Astrocyte (in vitro differentiated cells and primary cell): ENCODE results near the gene B3GALNT1. TPM values are rescaled to one million over a fixed set of nuclear protein-coding genes. Genes with fewer than 3 reads are reported as not detected.

ENCODE experiments used
- DNase-seq: peaks from one replicate; pipeline ENCODE4 v3.0.0-alpha.2; 2010; ENCODE audit warnings: low read depth
- FAIRE-seq: peaks from 2 replicates; lab custom pipeline; 2011; peaks lifted over from hg19 to GRCh38; lab: Jason Lieb, UNC
- H2AFZ ChIP-seq: 2 replicates; pipeline ENCODE4 v1.6.0; 2012; ENCODE audit warnings: low read depth, low read length, inconsistent platforms
- H3K27ac ChIP-seq: 2 replicates; pipeline ENCODE4 v1.5.1; 2011; ENCODE audit warnings: low read depth, low read length, inconsistent platforms
- H3K27me3 ChIP-seq: 2 replicates; pipeline ENCODE4 v1.6.0; 2011; ENCODE audit warnings: low read length, inconsistent platforms; ENCODE audit not compliant: insufficient read depth
- H3K36me3 ChIP-seq: 2 replicates; pipeline ENCODE4 v1.5.1; 2011; ENCODE audit warnings: low read length, inconsistent platforms; ENCODE audit not compliant: insufficient read depth
- H3K4me1 ChIP-seq: 2 replicates; pipeline ENCODE4 v1.5.1; 2011; ENCODE audit warnings: low read length, inconsistent platforms; ENCODE audit not compliant: insufficient read depth
- H3K4me2 ChIP-seq: 2 replicates; pipeline ENCODE4 v1.6.0; 2012; ENCODE audit warnings: low read length, inconsistent platforms
- H3K4me3 ChIP-seq: 2 replicates; pipeline ENCODE4 v1.5.1; 2011; ENCODE audit warnings: low read depth, mild to moderate bottlenecking, low read length, inconsistent platforms; ENCODE audit not compliant: insufficient read depth
- H3K79me2 ChIP-seq: 2 replicates; pipeline ENCODE4 v1.6.0; 2012; ENCODE audit warnings: mild to moderate bottlenecking, low read length, inconsistent platforms; ENCODE audit not compliant: insufficient read depth
- H3K9ac ChIP-seq: 2 replicates; pipeline ENCODE4 v1.6.0; 2012; ENCODE audit warnings: mild to moderate bottlenecking, low read length, inconsistent platforms
- H3K9me3 ChIP-seq: 2 replicates; pipeline ENCODE4 v1.5.1; 2012; ENCODE audit warnings: low read depth, mild to moderate bottlenecking, low read length, inconsistent platforms; ENCODE audit not compliant: insufficient read depth
- H4K20me1 ChIP-seq: 2 replicates; pipeline ENCODE4 v1.6.0; 2012; ENCODE audit warnings: low read length, inconsistent platforms; ENCODE audit not compliant: insufficient read depth
- H3K27ac Mint-ChIP-seq: one replicate; pipeline ENCODE4 v1.8.0; 2021; ENCODE audit warnings: mild to moderate bottlenecking, mixed read lengths; ENCODE audit not compliant: unreplicated experiment
- H3K27me3 Mint-ChIP-seq: one replicate; pipeline ENCODE4 v1.8.0; 2021; ENCODE audit warnings: low read depth, mixed read lengths; ENCODE audit not compliant: unreplicated experiment
- H3K36me3 Mint-ChIP-seq: one replicate; pipeline ENCODE4 v1.8.0; 2021; ENCODE audit warnings: low read depth, mixed read lengths; ENCODE audit not compliant: unreplicated experiment
- H3K4me1 Mint-ChIP-seq: one replicate; pipeline ENCODE4 v1.8.0; 2021; ENCODE audit warnings: low read depth, mixed read lengths; ENCODE audit not compliant: unreplicated experiment
- H3K4me3 Mint-ChIP-seq: one replicate; pipeline ENCODE4 v1.8.0; 2021; ENCODE audit warnings: mild to moderate bottlenecking, moderate library complexity, mixed read lengths; ENCODE audit not compliant: unreplicated experiment
- H3K9me3 Mint-ChIP-seq: one replicate; pipeline ENCODE4 v1.8.0; 2021; ENCODE audit warnings: mild to moderate bottlenecking, mixed read lengths; ENCODE audit not compliant: unreplicated experiment
- EZH2 ChIP-seq: IDR thresholded peaks from 2 replicates; pipeline ENCODE4 v1.6.1; 2012; ENCODE audit warnings: mild to moderate bottlenecking, low read length, inconsistent platforms; ENCODE audit not compliant: insufficient read depth
- total RNA-seq: library from RNA; stranded (reverse); gene quantifications from 2 replicates; pipeline ENCODE4 v1.2.1, GENCODE V29; 2021
- TF ChIP-seq, protein P1 (sequence below): IDR thresholded peaks from 2 replicates; pipeline ENCODE4 v1.5.1; 2011; ENCODE audit warnings: low read depth, mild to moderate bottlenecking, inconsistent platforms, low read length, moderate library complexity; ENCODE audit not compliant: insufficient read depth

The B3GALNT1 gene
- total RNA-seq, 1 donor from 2014 or later: 12.8 TPM

DNA sequence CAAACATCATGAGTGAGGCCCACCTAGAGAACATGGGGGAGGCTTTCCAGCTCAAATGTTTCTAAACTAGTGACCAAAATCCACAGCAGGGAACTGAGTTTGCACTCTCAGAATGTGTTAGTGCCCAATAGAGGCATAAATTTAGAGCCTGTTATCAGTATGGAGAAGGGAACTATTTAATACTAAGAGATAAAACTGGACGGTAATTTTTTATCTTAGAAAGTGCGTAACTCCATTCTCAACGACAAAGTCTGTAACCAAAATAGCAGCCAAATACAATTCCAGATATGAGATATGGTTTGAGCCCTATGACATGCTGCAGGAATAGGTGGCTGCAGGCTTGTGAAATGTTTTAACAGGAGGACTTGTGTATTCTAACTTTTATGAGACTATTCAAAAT is 3.5 kb downstream of the B3GALNT1 start:
- Histone ChIP-seq H4K20me1 (no peaks in the 10 kb centered on the region), H3K4me2 (no peak overlapping the region), H3K4me3 (no peak overlapping the region), H3K4me1 (peaks cover 4% of the 10 kb centered on the region), H3K36me3 (no peaks in the 10 kb centered on the region), H3K9me3 (no peaks in the 10 kb centered on the region), H2AFZ (no peak overlapping the region), H3K27ac (no peak overlapping the region), H3K9ac (no peak overlapping the region), H3K27me3 (no peaks in the 10 kb centered on the region), H3K79me2 (no peaks in the 10 kb centered on the region)
- H3K4me1 Mint-ChIP-seq: no peaks in the 10 kb centered on the region
- no peak overlapping the region for H3K27ac Mint-ChIP-seq
- H3K4me3 Mint-ChIP-seq: no peak overlapping the region
- H3K9me3 Mint-ChIP-seq: peaks cover 3% of the 10 kb centered on the region
- H3K27me3 Mint-ChIP-seq: peaks cover 16% of the 10 kb centered on the region
- peaks cover 2% of the 10 kb centered on the region for H3K36me3 Mint-ChIP-seq
- FAIRE-seq (no peak), DNase-seq (no peak)
- no peak for TF ChIP-seq EZH2
- TF ChIP-seq, protein P1, sequence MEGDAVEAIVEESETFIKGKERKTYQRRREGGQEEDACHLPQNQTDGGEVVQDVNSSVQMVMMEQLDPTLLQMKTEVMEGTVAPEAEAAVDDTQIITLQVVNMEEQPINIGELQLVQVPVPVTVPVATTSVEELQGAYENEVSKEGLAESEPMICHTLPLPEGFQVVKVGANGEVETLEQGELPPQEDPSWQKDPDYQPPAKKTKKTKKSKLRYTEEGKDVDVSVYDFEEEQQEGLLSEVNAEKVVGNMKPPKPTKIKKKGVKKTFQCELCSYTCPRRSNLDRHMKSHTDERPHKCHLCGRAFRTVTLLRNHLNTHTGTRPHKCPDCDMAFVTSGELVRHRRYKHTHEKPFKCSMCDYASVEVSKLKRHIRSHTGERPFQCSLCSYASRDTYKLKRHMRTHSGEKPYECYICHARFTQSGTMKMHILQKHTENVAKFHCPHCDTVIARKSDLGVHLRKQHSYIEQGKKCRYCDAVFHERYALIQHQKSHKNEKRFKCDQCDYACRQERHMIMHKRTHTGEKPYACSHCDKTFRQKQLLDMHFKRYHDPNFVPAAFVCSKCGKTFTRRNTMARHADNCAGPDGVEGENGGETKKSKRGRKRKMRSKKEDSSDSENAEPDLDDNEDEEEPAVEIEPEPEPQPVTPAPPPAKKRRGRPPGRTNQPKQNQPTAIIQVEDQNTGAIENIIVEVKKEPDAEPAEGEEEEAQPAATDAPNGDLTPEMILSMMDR: no peak

DNA sequence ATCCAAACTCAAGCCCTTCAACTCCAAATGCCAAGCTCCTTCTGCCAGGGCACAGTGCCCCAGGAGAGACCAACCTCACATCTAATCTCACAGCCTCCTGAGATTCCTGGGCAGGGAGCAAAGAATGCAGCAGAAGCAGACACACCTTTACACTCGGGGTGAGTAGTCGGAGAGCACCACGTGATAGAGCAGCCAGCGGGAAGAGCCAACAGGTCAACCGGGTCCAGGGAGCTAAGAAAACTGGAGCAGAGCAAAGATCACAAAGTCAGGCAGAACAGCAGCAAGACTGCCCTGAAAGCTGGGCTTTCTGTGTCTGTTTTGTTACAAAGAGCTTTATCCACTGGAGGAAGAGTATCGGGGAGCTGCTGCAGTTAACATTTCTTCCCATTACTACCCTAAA is 4.2 kb downstream of the B3GALNT1 start:
- no peaks in the 10 kb centered on the region for H3K27me3 ChIP-seq
- H3K9ac ChIP-seq: no peak overlapping the region
- Mint-ChIP-seq H3K9me3 (peaks cover 3% of the 10 kb centered on the region), H3K4me1 (no peaks in the 10 kb centered on the region), H3K4me3 (no peak overlapping the region), H3K27ac (no peak overlapping the region), H3K36me3 (peaks cover 2% of the 10 kb centered on the region), H3K27me3 (peaks cover 16% of the 10 kb centered on the region)
- DNase-seq (no peak), FAIRE-seq (no peak)
- no peak overlapping the region for H2AFZ ChIP-seq
- no peaks in the 10 kb centered on the region for H3K79me2 ChIP-seq
- no peaks in the 10 kb centered on the region for H3K36me3 ChIP-seq
- H3K4me2 ChIP-seq: no peak overlapping the region
- no peak overlapping the region for H3K27ac ChIP-seq
- H3K4me3 ChIP-seq: no peak overlapping the region
- peaks cover 4% of the 10 kb centered on the region for H3K4me1 ChIP-seq
- H4K20me1 ChIP-seq: no peaks in the 10 kb centered on the region
- H3K9me3 ChIP-seq: no peaks in the 10 kb centered on the region
- TF ChIP-seq, protein P1: no peak
- no peak for TF ChIP-seq EZH2

DNA sequence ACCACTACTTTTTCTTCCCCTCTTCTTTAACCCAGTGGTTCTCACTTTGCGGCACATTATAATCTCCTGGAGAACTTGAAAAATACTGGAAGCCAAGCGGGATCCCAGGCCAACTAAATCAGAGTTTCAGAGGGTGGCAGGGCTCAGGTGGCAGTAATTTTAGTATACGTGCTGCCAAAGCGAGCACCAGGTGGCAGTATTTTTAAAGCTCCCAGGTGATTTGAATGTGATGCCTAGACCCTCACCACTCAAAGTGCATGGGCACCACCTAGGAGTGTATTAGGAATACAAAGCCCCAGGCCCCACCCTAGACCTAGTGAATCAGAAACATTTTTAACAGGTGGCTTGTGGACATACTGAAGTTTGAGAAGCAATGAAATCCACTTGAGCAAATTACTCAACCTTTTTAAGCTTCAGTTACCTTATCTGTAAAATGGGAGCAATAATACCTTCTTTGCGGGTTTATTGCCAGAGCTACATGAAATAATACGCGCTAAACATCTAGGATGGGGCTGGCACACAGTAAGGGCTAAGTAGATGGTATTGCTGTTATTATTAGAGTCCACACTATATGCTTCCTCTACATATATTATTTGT is 8.3 kb downstream of the B3GALNT1 start:
- no peak overlapping the region for H3K4me3 Mint-ChIP-seq
- no peak for TF ChIP-seq EZH2
- TF ChIP-seq, protein P1: peak; percentile 18
- no peak overlapping the region for H3K9ac ChIP-seq
- no peak overlapping the region for H2AFZ ChIP-seq
- DNase-seq: no peak
- no peaks in the 10 kb centered on the region for H4K20me1 ChIP-seq
- H3K9me3 ChIP-seq: no peaks in the 10 kb centered on the region
- no peak overlapping the region for H3K4me3 ChIP-seq
- peaks cover 5% of the 10 kb centered on the region for H3K27me3 Mint-ChIP-seq
- no peak for FAIRE-seq
- no peaks in the 10 kb centered on the region for H3K79me2 ChIP-seq
- H3K4me1 Mint-ChIP-seq: no peaks in the 10 kb centered on the region
- no peaks in the 10 kb centered on the region for H3K36me3 Mint-ChIP-seq
- H3K36me3 ChIP-seq: no peaks in the 10 kb centered on the region
- no peak overlapping the region for H3K27ac ChIP-seq
- no peak overlapping the region for H3K4me2 ChIP-seq
- H3K27ac Mint-ChIP-seq: no peak overlapping the region
- H3K27me3 ChIP-seq: no peaks in the 10 kb centered on the region
- H3K9me3 Mint-ChIP-seq: no peaks in the 10 kb centered on the region
- no peaks in the 10 kb centered on the region for H3K4me1 ChIP-seq
